NCI-H2196 (cell line): ENCODE measurements around the gene MALAT1.
"Not testable (repeated sequence)": the region's sequence is repeated elsewhere in the genome, so short reads cannot be mapped to it uniquely, and the experiment has no call there.

Source experiments
- DNase-seq: peaks from one replicate; lab custom pipeline; 2025; ENCODE audit not compliant: unreplicated experiment; lab: John Stamatoyannopoulos, UW

The MALAT1 gene

GRCh38 chr11:65498977-65499712 lies at the start of gene MALAT1:
Gene MALAT1 (plus strand): TSS chr11:65499045.
- peak; percentile 95 for DNase-seq

- not testable (repeated sequence) for DNase-seq
Measured at GRCh38 chr11:65451301-65451700, 47.5 kb upstream of the MALAT1 start.

- not testable (repeated sequence) for DNase-seq
Measured at GRCh38 chr11:65452259-65452658, 46.6 kb upstream of the MALAT1 start.

GRCh38 chr11:65452806-65453490 lies 45.9 kb upstream of the MALAT1 start:
- no peak for DNase-seq

- DNase-seq, result no peak
Measured at GRCh38 chr11:65454311-65454695, 44.5 kb upstream of the MALAT1 start.

- DNase-seq, result peak; percentile 66
Measured at GRCh38 chr11:65454696-65455456, 44.0 kb upstream of the MALAT1 start.

- no peak for DNase-seq
Measured at GRCh38 chr11:65456418-65456817, 42.4 kb upstream of the MALAT1 start.

- no peak for DNase-seq
Measured at GRCh38 chr11:65459552-65459951, 39.3 kb upstream of the MALAT1 start.

- DNase-seq, result not testable (repeated sequence)
Measured at GRCh38 chr11:65465471-65465870, 33.4 kb upstream of the MALAT1 start.

- not testable (repeated sequence) for DNase-seq
Measured at GRCh38 chr11:65467306-65467705, 31.5 kb upstream of the MALAT1 start.

GRCh38 chr11:65468874-65469333 lies 29.9 kb upstream of the MALAT1 start:
- peak; percentile 80 for DNase-seq

- no peak for DNase-seq
Measured at GRCh38 chr11:65470433-65471049, 28.3 kb upstream of the MALAT1 start.

- no peak for DNase-seq
Measured at GRCh38 chr11:65471447-65471891, 27.4 kb upstream of the MALAT1 start.

GRCh38 chr11:65472588-65473277 lies 26.1 kb upstream of the MALAT1 start:
- not testable (repeated sequence) for DNase-seq

- DNase-seq, result no peak
Measured at GRCh38 chr11:65473278-65473860, 25.5 kb upstream of the MALAT1 start.

GRCh38 chr11:65474864-65475263 lies 24.0 kb upstream of the MALAT1 start:
- no peak for DNase-seq

- no peak for DNase-seq
Measured at GRCh38 chr11:65476632-65477148, 22.2 kb upstream of the MALAT1 start.

- DNase-seq, result peak; percentile 97
Measured at GRCh38 chr11:65477149-65477965, 21.5 kb upstream of the MALAT1 start.
